ENCODE data around the gene FMNL2.

DNA sequence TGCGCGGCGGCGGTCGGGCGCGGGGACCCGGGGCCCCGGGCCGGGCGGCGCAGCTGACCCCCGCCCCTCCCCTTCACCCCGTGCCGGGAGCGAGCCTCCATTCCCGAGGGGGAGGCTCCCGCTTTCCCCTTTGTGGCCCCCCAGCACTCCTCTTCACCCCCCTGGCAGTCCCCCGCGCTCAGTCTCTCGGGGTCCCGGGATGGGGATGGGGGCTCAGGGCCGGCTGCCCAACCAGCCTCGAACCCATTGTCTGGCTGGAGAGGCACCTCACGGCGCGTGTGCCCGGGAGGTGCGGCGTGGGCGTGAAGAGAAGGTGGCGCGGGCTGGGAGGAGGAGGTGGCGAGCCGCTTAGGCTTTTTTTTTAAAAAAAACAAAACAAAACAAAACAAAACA lies 748 bp downstream of the FMNL2 start:
- TF ChIP-seq CTCF (IDR thresholded peaks at IDR 0.05) (no peak), POLR2AphosphoS5 (IDR thresholded peaks at IDR 0.05; ENCODE audit: low read depth, low read length) (no peak), REST (IDR thresholded peaks at IDR 0.05; ENCODE audit: insufficient read depth in 1 of 2, low read depth in 2 of 2, low read length in 1 of 2) (no peak), TCF7L2 (IDR thresholded peaks at IDR 0.05; ENCODE audit: low read depth, low read length) (no peak)

Data from Panc1 (cell line).